Stimulated activated CD8-positive, alpha-beta memory T cell treated with anti-CD3 and anti-CD28 coated beads, Interleukin-12 subunit alpha, Interleukin-12 subunit beta, amount 100 ng/mL, for 24 hours (primary cell): Measurements from ENCODE around the gene ARRB1.
"Not testable (repeated sequence)": the region's sequence is repeated elsewhere in the genome, so short reads cannot be mapped to it uniquely, and the experiment has no call there.

ENCODE experiments used
- DNase-seq: peaks from one replicate; pipeline ENCODE4 v3.0.0-alpha.2; 2020; ENCODE audit errors: extremely low read depth

Gene ARRB1

DNA sequence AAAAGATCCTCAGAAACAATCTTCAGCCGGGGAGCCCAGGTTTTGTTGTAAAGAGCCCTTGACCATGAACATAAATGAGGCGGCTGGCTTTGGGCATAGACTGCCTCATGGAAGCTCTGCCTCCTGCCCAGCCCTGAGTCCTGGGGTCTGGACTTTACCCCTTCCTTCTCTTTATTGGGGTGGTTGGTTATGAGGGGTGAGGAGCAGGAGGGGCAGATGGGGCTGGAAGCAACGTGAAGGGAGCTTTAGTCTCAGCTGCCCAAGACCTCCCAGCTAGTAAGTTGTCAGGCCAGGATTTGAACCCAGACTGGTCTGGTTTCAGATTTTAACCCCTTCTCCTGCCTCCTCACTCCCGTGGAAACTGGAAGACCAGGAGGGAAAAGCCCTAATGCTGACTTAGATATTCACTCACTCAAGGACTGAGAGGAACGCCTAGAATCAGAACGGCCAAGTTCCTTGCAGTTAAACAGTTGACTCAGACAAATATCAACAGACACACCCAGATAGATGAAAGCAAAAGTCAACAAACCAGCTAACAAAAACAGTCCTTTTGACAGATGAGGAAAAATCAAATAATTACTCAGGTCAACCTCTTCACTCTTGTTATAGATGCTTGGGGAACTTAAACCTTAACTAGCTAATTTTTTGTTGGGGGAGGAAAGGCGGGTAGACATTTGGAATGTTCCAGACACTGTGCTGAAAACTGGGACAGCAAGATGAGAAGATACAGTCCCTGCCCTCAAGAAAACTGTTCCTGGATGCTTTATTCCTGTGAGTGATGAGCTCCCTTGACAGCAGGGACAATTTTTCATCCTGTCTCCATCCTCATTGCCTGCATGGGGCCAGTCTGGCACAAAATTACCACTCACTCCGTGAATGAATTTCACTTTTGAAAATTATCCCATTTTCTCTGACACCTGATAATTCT is 20.8 kb upstream of the ARRB1 start:
- DNase-seq: no peak

DNA sequence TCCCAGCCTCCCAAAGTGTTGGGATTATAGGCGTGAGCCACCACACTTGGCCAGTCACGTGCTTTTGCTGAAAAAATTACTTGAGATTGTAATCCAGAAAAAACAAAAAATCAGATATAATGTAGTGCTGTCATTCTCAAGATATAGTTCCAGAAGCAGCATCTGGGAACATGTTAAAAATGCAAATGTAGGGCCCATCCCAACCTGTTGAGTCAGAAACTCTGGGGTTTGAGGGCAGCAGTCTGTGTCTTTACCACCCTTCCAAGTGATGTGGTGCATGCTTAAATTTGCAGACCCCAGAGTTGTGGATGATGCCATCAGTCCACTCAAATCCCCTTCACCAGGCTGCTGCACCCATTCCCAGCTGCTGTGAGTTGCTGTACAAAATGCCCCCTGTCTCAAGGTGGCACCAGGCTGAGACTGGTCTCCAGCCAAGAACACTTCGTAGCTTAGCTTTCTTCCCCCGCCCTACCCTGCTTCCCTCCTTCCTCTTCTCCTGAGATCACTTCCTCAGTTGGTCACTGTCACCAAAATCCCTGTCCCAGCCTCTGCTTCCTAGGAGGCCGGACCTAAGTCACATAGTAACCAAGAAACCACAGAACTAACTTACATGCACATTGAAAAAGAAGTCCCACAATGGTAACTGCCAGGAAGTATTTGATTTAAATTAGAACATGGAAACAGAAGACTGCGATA is 18.2 kb upstream of the ARRB1 start:
- DNase-seq: no peak

DNA sequence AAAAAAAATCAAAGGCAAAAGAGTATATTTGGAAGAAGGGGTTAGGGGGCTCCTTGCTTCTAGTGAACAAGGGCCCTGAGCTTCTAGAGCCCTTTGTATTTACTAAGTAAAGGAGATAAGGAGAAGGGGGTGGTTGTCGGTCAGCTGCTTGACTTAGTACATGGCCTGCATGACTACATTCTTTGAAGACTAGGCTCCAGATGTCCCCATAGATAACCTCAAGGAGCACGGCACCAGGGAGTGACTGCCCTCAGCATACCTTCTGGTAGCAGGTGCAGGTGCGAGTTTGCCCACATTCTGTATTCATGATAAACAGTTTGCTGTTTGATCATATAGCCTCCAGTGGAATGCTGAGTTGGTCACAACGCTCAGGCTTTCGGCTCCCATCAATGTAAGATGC is 15.4 kb upstream of the ARRB1 start:
- DNase-seq: not testable (repeated sequence)

DNA sequence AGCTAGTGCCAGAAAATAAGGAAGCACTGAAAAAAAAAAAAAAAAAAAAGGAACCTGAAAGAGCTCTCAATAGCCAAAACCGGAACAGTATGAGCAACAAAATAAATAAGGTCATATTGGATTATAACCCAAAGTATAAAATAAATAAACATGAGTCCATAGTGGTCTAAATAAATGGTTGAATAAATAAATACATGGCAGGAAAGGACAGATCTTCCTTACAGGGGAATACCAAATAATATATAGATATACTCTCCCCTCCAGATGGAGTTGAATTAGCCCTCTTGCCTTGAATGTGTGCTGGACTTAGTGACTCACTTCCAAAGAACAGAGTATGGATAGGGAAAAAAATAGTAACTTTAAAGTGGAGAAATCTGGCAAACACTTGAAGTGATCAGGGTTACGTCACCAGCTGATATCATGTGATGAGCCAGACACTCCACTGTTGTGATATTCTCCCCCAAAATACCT is 14.3 kb upstream of the ARRB1 start:
- DNase-seq: no peak

DNA sequence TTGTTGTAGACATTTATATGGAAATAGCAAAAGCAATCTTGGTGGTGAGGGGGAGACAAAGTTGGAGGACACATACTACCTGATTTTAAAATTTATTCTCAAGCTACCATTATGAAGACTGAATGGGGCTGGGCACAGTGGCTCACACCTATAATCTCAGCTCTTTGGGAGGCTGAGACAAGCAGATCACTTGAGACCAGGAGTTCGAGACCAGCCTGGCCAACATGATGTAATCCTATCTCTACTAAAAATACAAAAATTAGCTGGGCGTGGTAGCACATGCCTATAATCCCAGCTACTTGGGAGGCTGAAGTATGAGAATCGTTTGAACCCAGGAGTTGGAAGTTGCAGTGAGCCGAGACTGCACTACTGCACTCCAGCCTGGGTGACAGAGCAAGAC is 10.8 kb upstream of the ARRB1 start:
- not testable (repeated sequence) for DNase-seq

DNA sequence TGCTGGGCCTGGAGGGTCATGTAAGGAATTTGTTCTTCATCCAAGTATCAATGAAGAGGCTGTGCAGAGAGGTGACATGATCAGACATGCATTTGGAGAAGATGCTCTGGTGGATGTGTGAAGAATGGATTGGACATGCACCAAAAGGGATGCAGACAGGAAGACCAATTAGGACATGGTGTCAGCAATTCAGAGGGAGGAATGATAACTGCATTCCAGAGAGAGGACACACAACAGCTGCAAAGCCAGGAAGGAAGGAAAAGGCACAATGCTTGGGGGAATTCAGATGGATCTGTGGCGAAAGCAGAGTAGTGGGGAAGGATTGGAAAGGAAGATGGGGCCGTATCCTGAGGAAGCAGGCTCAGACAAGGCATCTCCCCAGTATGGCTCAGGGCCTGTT is 5.2 kb upstream of the ARRB1 start:
- DNase-seq: no peak

DNA sequence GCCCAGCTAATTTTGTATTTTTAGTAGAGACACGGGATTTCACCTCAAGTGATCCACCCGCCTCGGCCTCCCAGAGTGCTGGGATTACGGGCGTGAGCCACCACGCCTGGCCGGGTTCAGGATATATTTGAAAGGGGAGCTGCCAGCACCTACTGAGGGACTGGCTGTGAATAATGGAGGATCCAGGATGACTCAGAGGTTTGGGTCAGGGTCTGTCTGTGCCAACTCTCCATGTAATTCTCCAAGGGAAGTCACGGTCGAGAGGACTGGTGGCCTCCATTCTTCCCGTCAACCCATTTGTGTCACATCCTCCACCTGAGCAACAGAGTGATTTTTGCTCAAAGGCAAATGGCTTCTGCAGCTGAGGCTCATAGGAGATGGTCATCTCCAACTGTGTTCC is 3.6 kb upstream of the ARRB1 start:
- DNase-seq: no peak

DNA sequence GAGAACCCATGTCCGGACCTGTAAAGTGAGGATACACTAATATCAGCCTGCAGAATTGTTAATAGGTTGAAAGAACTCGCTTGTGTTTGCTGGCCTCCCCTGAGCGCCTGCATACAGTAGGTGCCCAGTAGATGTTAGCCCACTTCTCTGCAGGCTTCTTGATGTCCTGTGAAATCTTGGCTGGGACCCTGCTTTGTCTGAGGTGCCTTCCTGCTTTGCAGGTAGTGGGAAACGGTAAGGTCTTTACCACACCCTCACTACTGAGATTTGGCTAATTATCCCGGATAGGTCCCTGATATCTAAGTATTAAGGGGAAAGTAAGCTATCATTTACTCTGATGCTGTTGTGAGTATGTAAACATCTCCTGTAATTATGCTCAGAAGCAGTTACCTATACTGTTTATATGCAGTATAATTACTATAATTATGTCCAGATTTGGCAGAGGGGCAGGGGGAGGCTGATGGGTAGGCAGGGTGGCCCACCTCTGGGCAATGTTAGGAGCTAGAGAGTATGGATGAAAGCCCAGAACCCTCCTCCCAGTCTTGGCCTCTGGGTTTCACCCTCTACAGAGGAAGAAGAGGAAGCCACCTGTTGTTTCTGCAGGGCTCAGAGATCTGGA is 1.2 kb upstream of the ARRB1 start:
- DNase-seq: no peak

DNA sequence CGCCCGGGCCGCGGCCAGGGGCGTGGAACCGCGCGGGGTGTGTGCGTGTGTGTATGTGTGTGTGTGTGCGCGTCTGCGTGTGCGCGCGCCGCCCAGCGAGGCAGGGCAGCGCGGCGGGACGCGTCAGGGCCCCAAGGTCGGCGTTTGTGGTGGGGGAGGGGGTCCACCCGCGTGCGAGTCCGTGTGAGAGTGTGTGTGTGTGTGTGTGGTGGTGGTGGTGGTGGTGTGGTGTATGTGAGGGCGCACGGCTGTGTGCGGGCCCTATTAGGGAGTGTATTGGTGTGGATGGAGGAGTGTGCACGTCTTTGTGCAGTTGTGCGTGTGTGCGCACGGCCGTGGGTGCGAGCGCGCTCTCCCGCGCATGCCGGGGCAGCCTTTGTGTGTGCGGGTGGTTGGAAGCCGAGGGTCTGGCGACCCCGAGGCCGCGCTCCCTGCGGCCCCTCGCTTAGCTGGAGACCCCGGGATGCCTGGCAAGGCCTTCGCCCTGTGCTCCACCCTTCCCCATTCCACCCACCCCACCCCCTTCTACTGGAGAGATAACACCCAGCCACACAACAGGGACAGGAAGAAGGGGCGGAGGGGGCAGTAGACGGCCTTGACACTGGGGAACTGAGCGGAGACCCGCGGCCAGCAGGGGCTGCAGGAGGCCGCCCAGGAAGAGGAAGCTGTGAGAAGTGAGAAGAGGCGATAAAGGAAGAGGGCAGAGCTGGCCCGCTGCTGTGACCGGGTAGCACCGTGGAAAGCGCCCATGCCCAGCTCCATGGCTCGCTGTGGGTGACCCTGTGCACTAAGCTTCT is 528 bp upstream of the ARRB1 start:
- no peak for DNase-seq

DNA sequence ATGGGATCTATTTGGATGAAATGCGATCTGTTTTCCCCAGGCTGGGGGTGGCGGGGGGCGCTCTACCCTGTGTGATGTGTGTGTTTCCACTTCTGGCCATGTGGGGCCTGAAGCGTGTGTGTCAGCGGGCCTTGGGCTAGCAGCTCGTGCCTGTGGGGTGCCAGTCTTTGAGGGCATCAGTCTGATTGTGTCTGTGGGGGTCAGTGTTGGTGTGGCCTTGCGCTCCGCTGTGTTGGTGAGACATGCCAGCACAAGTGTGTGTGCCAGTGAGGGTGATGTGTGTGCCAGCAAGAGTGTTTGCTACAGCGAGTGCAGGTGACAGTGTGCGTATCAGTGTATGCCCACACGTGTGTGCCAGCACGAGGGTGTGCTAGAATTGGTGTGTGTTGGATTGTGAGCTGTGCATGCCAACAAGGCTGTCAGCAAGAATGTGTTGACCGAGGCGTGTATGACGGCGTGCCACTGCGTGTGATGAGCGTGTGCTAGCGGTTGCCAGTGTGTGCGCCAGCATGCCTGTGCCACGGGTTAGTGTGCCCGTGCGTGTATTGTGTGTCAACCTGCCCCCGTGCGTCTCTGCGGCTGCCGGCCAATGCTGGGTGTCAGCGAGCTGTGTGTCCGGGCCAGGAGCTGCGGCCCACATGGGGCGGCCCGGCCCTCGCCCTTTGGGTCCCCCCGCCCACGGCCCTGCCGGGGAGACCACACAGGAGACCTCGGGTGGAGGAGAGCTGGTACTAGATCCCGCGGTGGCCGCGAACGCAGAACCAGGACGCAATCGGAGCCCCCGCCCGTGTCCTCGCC is 519 bp downstream of the ARRB1 start:
- DNase-seq: no peak

DNA sequence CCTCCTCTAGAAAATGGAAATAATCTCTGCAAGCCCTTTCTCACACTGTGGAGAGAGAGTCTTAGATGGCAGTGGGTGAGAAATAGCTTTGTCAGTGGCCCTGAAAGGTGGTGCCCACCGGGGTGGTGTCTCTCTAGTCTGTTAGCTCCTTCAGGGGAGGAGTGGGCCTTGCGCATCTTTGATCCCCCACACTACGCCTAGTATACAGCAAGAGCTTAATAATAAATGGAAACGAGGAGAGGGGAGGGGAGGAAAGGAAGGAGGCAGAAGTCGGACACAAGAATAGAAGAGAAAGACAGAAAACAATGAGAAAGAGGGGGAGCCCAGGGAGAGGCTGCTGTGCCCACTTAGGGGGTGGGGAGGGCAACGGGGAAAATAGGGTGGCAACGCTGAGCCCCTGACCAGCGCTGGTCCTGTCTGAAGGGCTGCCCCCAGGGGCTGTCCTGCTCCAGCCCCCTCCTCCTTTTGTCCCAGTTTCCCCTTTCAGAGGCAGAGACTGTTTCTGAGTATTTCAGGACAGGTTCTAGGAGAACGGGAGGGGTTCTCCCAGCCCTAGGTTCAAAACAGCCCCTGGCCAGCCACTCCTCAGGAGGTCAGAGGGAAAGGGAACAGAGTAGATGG is 1.2 kb downstream of the ARRB1 start:
- no peak for DNase-seq

DNA sequence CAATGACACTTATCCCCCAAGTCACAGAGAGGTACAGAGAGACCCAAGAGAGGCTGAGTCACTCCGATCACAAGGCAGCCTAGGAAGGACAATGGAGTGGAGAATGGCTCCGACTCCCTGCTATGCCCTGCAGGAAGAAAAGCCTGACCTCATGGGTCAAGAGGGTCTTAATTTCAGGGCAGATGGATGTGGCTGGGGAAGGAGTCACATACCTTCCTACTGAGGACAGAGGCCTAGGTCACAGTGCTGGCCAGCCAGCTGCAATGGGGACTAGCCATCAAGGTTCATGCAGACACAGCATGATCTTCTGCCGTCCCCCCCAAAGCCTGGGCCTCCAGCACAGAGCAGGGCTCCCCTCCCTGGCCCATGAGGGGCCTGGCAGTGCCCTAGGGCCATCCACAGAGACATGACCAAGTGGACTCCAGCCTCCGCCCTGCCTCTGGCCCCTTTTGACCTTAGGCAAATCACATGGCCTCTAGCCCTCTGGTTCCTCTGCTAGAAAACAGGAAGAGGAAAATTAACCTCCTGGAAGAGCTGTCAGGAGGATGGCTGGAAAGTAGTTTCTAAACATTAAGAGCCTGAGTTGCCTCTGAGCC is 1.8 kb downstream of the ARRB1 start:
- no peak for DNase-seq

DNA sequence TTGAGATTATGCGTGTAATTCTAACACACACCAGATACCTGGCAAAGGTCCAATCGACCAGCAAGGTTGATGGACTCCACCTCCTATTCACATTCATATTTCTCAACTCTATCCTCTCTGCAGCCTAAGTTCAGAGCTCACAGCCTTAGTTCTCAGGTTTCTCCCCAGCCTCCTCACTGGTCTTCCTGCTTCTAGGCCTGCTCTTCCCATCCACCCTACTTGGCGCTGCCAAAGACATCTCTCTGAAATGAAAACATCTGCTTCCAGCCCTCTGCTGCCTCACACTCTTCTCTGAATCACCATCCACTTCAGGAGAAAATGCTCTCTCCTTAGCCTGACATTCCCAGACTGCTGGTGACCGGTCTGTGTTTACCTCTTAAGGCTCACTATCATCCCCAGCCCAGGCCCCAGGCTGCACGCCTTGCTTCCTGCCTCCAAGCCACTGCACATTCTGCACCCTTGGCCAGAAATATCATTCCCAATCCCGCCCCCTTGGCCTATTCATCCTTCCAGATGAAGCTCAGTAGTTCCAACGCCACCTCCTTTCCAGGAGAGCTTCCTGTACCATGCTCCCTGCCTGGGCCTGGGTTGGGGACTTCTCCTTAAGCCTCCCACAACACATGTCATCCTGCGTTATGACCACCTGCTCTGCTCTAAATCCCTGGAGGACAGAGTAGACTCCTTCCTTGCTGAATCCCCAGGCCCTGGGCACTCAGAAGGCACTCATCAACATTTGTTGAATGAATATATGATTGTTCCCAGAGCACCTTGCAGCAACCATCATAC is 3.5 kb downstream of the ARRB1 start:
- no peak for DNase-seq

DNA sequence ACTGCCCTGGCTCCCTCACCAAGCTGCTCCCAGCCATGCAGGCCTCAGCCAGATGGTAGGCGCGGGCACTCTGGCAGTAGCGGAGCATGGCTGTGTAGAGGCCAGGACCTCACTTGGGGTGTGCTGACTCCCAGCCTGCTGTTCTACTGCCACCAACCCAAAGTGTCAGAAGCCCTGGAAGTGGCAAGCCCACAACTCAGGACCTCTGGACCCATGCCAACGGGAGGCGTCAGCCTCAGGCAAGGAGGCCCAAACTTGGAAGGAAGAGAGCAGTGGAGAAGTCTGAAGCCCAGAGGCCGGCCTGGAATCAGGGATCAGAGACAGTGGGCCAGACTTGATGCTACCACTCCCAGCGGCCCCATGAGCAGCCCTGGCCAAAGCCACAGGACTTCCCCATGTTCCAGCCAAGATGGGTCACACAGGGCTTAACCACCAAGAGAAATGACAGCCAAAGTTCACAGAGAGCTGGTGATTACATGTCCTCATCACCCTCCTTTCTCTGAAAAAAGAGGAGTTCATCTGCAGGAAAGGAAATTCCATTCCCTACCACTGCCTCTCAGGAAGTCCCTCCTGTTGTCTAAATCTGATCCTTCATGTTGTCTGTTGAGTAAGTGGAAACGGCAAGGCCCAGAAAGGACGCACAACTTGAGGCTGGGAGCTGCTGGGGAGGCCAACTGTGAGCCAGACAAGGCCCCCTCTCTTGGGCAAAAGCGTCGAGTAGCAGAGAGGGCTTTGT is 4.4 kb downstream of the ARRB1 start:
- DNase-seq: no peak

DNA sequence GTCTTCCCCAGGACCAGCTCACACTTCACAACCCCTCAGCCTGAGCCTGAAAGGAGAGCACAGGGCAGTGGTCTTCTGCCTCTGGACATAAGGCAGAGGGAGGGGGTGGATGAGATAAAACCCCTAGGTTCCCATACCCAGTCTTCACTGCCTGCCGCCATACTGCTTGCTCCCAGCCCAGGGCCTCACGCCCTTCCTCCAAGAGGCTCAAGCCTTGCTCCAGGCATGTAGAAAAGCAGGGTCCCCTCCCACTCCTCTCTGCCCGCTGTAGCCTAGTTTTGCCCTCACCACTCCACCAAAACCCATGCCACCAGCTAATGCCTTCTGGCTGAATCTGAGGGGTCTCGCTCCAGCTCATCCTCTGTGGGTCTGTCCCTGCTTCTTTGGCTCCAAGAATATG is 5.2 kb downstream of the ARRB1 start:
- no peak for DNase-seq

DNA sequence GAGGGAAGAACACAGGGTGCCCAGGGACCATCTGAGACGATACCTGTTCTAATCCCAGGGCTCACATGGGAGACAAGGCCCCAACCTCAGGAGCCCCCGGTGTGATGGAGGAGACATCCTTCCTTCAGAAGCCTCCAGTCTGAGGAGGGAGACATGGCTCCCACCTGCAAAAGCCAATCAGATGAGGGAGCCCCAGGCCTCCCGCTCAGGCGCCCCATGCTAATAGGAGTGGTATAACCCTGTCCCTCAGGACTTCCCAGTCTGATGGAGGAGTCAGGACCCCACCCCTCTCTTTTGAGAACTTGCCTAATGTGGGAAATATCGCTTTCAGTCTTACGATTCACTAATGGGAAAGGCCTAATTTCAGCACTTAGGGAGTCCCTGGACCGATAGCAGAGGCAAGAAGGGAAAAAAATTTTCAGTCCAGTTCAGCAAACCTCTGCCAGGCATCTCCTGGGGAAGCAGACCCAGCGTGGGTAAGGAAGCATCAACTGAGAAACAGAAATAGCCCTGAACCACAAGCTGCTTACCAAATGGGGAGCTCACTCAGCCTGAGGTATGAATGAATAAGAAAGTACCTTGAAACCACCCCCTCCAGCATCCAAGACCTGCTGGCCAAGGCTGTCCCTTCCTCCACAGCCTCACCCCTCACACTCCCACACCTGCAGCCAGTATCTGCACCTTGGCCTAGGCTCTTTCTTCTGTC is 5.9 kb downstream of the ARRB1 start:
- DNase-seq: no peak

DNA sequence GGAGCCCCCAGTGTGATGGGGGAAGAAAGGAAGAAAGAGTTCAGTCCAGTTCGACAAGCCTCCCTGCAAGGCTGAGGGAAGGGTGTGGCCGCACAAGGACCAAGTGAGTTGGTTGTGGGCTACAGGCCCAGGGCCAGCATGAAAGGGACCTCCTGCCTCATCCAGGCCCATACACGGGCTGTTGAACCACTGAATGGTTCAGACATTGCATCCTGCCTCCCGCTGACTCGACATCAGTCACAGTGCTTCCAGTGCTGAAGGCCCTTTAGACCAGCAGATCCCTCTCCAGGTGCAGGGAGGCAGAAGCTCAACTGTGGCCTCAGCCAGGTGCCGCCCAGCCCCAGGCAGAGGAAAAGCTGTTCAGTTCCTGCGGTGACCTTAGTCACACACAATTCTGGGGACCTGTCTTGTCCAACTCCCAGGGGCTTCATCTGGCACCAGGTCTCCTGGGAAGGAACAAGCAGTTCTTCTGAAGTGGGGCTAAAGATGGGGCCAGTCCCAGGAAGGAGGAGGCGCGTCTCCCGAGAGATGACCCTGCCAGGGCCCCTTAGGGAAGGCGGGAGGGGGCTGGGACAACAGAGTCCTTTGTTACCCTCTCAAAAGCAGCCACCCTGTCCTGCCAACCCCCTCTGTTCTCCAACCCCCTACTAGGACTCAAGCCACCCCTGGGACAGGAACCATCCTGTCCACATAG is 6.6 kb downstream of the ARRB1 start:
- DNase-seq: no peak
